ENCODE data around the gene WDR54.

WDR54 gene

GRCh38 chr2:74450570-74451190 is 29.1 kb downstream of the WDR54 start:
- H3K4me2 ChIP-seq (ENCODE audit: low read length) = no peak overlapping the region
- H3K4me1 ChIP-seq (ENCODE audit: control insufficient read depth, low read length) = peaks cover 20% of the 10 kb centered on the region
- no peaks in the 10 kb centered on the region for H3K9me3 ChIP-seq (ENCODE audit: control insufficient read depth, insufficient read depth, low read length)
- H3K9me2 ChIP-seq (replicated peaks; ENCODE audit: control insufficient read depth, low read length) = no peaks in the 10 kb centered on the region
- peaks cover 8% of the 10 kb centered on the region for H3K79me2 ChIP-seq (ENCODE audit: control insufficient read depth, low read length)
- no peak overlapping the region for H3K27ac ChIP-seq (ENCODE audit: low read depth, low read length)
- H3K4me3 ChIP-seq (ENCODE audit: low read length) = no peak overlapping the region
- peaks cover 5% of the 10 kb centered on the region; the same call in 1 of the 2 replicates for H3K27me3 ChIP-seq (ENCODE audit: control insufficient read depth, low read length)
- H4K20me1 ChIP-seq (ENCODE audit: control insufficient read depth, insufficient read depth, low read depth, low read length) = no peaks in the 10 kb centered on the region
- peaks cover 5% of the 10 kb centered on the region for H3F3A ChIP-seq (ENCODE audit: control insufficient read depth, insufficient read depth)
- no peak for TF ChIP-seq EZH2phosphoT487 (IDR thresholded peaks at IDR 0.05; ENCODE audit: borderline replicate concordance, low read length)
- TF ChIP-seq CTCF (IDR thresholded peaks at IDR 0.05; ENCODE audit: low read depth, low read length, poor library complexity, severe bottlenecking) = no peak
- H3K36me3 ChIP-seq (ENCODE audit: control insufficient read depth, low read length) = no peaks in the 10 kb centered on the region

GRCh38 chr2:74454654-74455511 is 33.4 kb downstream of the WDR54 start, which contains the start of gene INO80B:
TSS of gene INO80B (plus strand) at chr2:74455087. CDS start at chr2:74455117, 30 bp downstream.
- Histone ChIP-seq H3F3A (ENCODE audit: control insufficient read depth, insufficient read depth) (peaks cover 14% of the 10 kb centered on the region), H3K36me3 (ENCODE audit: control insufficient read depth, low read length) (peaks cover 9% of the 10 kb centered on the region), H3K9me2 (replicated peaks; ENCODE audit: control insufficient read depth, low read length) (no peaks in the 10 kb centered on the region), H3K79me2 (ENCODE audit: control insufficient read depth, low read length) (peaks cover 27% of the 10 kb centered on the region), H3K27ac (ENCODE audit: low read depth, low read length) (no peak within 1 kb of the TSS), H3K4me1 (ENCODE audit: control insufficient read depth, low read length) (peaks cover 37% of the 10 kb centered on the region), H3K9me3 (ENCODE audit: control insufficient read depth, insufficient read depth, low read length) (no peaks in the 10 kb centered on the region), H4K20me1 (ENCODE audit: control insufficient read depth, insufficient read depth, low read depth, low read length) (no peaks in the 10 kb centered on the region), H3K4me2 (ENCODE audit: low read length) (peak within 1 kb of the TSS; percentile 95), H3K27me3 (ENCODE audit: control insufficient read depth, low read length) (no peaks in the 10 kb centered on the region), H3K4me3 (ENCODE audit: low read length) (peak within 1 kb of the TSS; percentile 81)
- TF ChIP-seq EZH2phosphoT487 (IDR thresholded peaks at IDR 0.05; ENCODE audit: borderline replicate concordance, low read length) = no peak
- peak; percentile 13 for TF ChIP-seq CTCF (IDR thresholded peaks at IDR 0.05; ENCODE audit: low read depth, low read length, poor library complexity, severe bottlenecking)

GRCh38 chr2:74457129-74457548 is 35.6 kb downstream of the WDR54 start:
- Histone ChIP-seq H3K4me1 (ENCODE audit: control insufficient read depth, low read length) (peaks cover 36% of the 10 kb centered on the region), H3K79me2 (ENCODE audit: control insufficient read depth, low read length) (peaks cover 27% of the 10 kb centered on the region), H3K27me3 (ENCODE audit: control insufficient read depth, low read length) (no peaks in the 10 kb centered on the region), H3K4me2 (ENCODE audit: low read length) (peak overlapping the region; percentile 95), H3K36me3 (ENCODE audit: control insufficient read depth, low read length) (peaks cover 25% of the 10 kb centered on the region), H3K9me3 (ENCODE audit: control insufficient read depth, insufficient read depth, low read length) (no peaks in the 10 kb centered on the region), H4K20me1 (ENCODE audit: control insufficient read depth, insufficient read depth, low read depth, low read length) (no peaks in the 10 kb centered on the region), H3F3A (ENCODE audit: control insufficient read depth, insufficient read depth) (peaks cover 18% of the 10 kb centered on the region), H3K9me2 (replicated peaks; ENCODE audit: control insufficient read depth, low read length) (no peaks in the 10 kb centered on the region), H3K4me3 (ENCODE audit: low read length) (peak overlapping the region; percentile 81), H3K27ac (ENCODE audit: low read depth, low read length) (peak overlapping the region; percentile 90)
- TF ChIP-seq EZH2phosphoT487 (IDR thresholded peaks at IDR 0.05; ENCODE audit: borderline replicate concordance, low read length) (no peak), CTCF (IDR thresholded peaks at IDR 0.05; ENCODE audit: low read depth, low read length, poor library complexity, severe bottlenecking) (no peak)
